Mononuclear cell (primary cell): ENCODE measurements around the gene ARHGAP25. TPM values are rescaled to one million over a fixed set of nuclear protein-coding genes. Genes with fewer than 3 reads are reported as not detected.

Source experiments
- H3K27me3 ChIP-seq: 2 replicates; pipeline ENCODE4 v1.6.0; 2011; ENCODE audit warnings: low read length, control low read depth; ENCODE audit not compliant: insufficient read depth
- H3K4me1 ChIP-seq: 2 replicates; pipeline ENCODE4 v1.5.1; 2011; ENCODE audit warnings: mild to moderate bottlenecking, low read length, control low read depth; ENCODE audit not compliant: insufficient read depth
- H3K4me3 ChIP-seq: 2 replicates; pipeline ENCODE4 v1.5.1; 2011; ENCODE audit warnings: mild to moderate bottlenecking, low read length, moderate library complexity
- H3K9me3 ChIP-seq: 2 replicates; pipeline ENCODE4 v1.5.1; 2011; ENCODE audit warnings: low read depth, mild to moderate bottlenecking, control low read depth, low read length
- total RNA-seq: library from RNA; depleted of rRNA; stranded (reverse); fragments of >200 nt; gene quantifications from one replicate; pipeline ENCODE4 v1.2.3, GENCODE V29; 2012

The ARHGAP25 gene
- total RNA-seq, 1 donor, result 28.2 TPM

- Histone ChIP-seq H3K4me1 (peaks cover 60% of the 10 kb centered on the region), H3K9me3 (no peaks in the 10 kb centered on the region), H3K4me3 (no peak overlapping the region), H3K27me3 (no peaks in the 10 kb centered on the region)
Measured at GRCh38 chr2:68727683-68728375, 6.8 kb upstream of the ARHGAP25 start.

- Histone ChIP-seq H3K9me3 (no peaks in the 10 kb centered on the region), H3K4me3 (no peak overlapping the region), H3K27me3 (no peaks in the 10 kb centered on the region), H3K4me1 (peaks cover 69% of the 10 kb centered on the region)
Measured at GRCh38 chr2:68730828-68731227, 3.8 kb upstream of the ARHGAP25 start.

- Histone ChIP-seq H3K4me3 (no peak overlapping the region), H3K9me3 (no peaks in the 10 kb centered on the region), H3K4me1 (peaks cover 64% of the 10 kb centered on the region), H3K27me3 (no peaks in the 10 kb centered on the region)
Measured at GRCh38 chr2:68732036-68732932, 2.3 kb upstream of the ARHGAP25 start.

- H3K9me3 ChIP-seq, result no peaks in the 10 kb centered on the region
- H3K4me1 ChIP-seq, result peaks cover 67% of the 10 kb centered on the region
- no peak overlapping the region for H3K4me3 ChIP-seq
- H3K27me3 ChIP-seq, result no peaks in the 10 kb centered on the region
Measured at GRCh38 chr2:68733365-68733764, 1.2 kb upstream of the ARHGAP25 start.

- H3K27me3 ChIP-seq, result no peaks in the 10 kb centered on the region
- H3K4me3 ChIP-seq, result peak overlapping the region; percentile 83
- H3K9me3 ChIP-seq, result no peaks in the 10 kb centered on the region
- peaks cover 75% of the 10 kb centered on the region for H3K4me1 ChIP-seq
Measured at GRCh38 chr2:68734176-68734575, 435 bp upstream of the ARHGAP25 start.

GRCh38 chr2:68736086-68736485 lies 1.5 kb downstream of the ARHGAP25 start:
- H3K4me3 ChIP-seq, result peak overlapping the region; percentile 83
- H3K9me3 ChIP-seq, result no peaks in the 10 kb centered on the region
- H3K27me3 ChIP-seq, result no peaks in the 10 kb centered on the region
- H3K4me1 ChIP-seq, result peaks cover 84% of the 10 kb centered on the region

GRCh38 chr2:68737711-68738110 lies 3.1 kb downstream of the ARHGAP25 start:
- Histone ChIP-seq H3K9me3 (no peaks in the 10 kb centered on the region), H3K4me1 (peaks cover 84% of the 10 kb centered on the region), H3K4me3 (peak overlapping the region; percentile 83)

GRCh38 chr2:68738906-68739594 lies 4.4 kb downstream of the ARHGAP25 start:
- Histone ChIP-seq H3K9me3 (no peaks in the 10 kb centered on the region), H3K4me3 (no peak overlapping the region), H3K4me1 (peaks cover 84% of the 10 kb centered on the region), H3K27me3 (no peaks in the 10 kb centered on the region)

More at GRCh38 chr2:68737711-68738110, 3.1 kb downstream of the ARHGAP25 start:
- H3K27me3 ChIP-seq, result no peaks in the 10 kb centered on the region

- Histone ChIP-seq H3K9me3 (no peaks in the 10 kb centered on the region), H3K4me1 (peaks cover 85% of the 10 kb centered on the region), H3K4me3 (no peak overlapping the region), H3K27me3 (no peaks in the 10 kb centered on the region)
Measured at GRCh38 chr2:68739595-68740399, 5.2 kb downstream of the ARHGAP25 start.

- Histone ChIP-seq H3K9me3 (no peaks in the 10 kb centered on the region), H3K4me3 (no peak overlapping the region), H3K27me3 (no peaks in the 10 kb centered on the region), H3K4me1 (peaks cover 92% of the 10 kb centered on the region)
Measured at GRCh38 chr2:68740400-68740914, 5.8 kb downstream of the ARHGAP25 start.

- Histone ChIP-seq H3K4me3 (no peak overlapping the region), H3K27me3 (no peaks in the 10 kb centered on the region), H3K4me1 (peaks cover 100% of the 10 kb centered on the region), H3K9me3 (no peaks in the 10 kb centered on the region)
Measured at GRCh38 chr2:68741238-68741637, 6.6 kb downstream of the ARHGAP25 start.

- H3K4me1 ChIP-seq, result peaks cover 100% of the 10 kb centered on the region
- H3K9me3 ChIP-seq, result no peaks in the 10 kb centered on the region
- H3K4me3 ChIP-seq, result no peak overlapping the region
- H3K27me3 ChIP-seq, result no peaks in the 10 kb centered on the region
Measured at GRCh38 chr2:68741805-68742306, 7.2 kb downstream of the ARHGAP25 start.

GRCh38 chr2:68742626-68743415 lies 8.2 kb downstream of the ARHGAP25 start:
- Histone ChIP-seq H3K9me3 (no peaks in the 10 kb centered on the region), H3K4me3 (peak overlapping the region; percentile 4)

More at GRCh38 chr2:68742626-68743415, 8.2 kb downstream of the ARHGAP25 start:
- Histone ChIP-seq H3K4me1 (peaks cover 100% of the 10 kb centered on the region), H3K27me3 (no peaks in the 10 kb centered on the region)
